ENCODE measurements around the gene FBXL15. TPM values are rescaled to one million over a fixed set of nuclear protein-coding genes. Genes with fewer than 3 reads are reported as not detected.

The FBXL15 gene
- polyA plus RNA-seq, 4 donors: 24.8 to 47.0 (median 34.6) TPM

DNA sequence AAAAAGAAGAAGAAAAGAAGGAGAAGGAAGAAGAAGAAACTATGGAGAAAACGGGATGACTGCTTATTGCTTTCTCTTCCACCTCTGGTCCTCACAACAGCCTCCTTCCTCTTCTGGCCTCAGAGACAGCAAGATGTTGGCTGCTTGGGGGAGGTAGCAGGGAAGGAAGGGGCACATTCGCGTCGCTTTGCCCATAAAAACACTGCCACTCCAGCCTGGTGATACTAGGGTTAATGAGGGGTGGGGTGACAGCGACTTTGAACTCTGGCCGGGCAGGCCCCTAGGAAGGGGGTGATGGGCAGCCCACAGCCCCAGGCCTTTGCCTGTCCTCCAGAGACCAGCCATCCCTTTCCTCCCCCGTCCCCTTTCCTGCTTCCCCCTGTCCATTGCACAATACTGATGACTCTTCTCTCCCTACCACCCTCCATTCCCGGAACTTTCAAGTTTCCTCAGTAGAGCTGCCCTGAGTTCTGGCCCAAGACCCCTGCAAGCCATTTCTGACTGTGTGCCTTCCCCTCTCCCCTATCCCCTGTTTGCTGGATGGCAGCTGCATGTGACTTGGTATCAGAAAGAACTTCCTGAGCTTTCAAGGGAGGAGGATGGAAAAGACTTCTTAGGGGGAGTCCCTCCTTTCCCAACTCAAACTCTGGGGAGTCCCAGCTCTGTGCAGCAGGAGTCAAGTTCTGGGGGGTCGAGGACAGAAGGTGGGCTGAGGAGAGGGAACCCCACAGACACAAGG, 13.9 kb downstream of the FBXL15 start:
- no peaks in the 10 kb centered on the region for H3K27me3 ChIP-seq (ENCODE audit: control insufficient read depth in 3 of 3, insufficient read depth in 3 of 3, low read length in 3 of 3)
- peaks cover 0 to 2% (median 0%) of the 10 kb centered on the region in 3 donors for H3K36me3 ChIP-seq (ENCODE audit: control insufficient read depth in 3 of 3, insufficient read depth in 2 of 3, low read depth in 1 of 3, low read length in 3 of 3)
- 29 to 32% (median 32%) methylated on average over 5 to 9 of the region's 9 CpGs for WGBS, 3 donors
- H3K9me3 ChIP-seq (ENCODE audit: control insufficient read depth in 2 of 2, insufficient read depth in 1 of 2, low read depth in 1 of 2, low read length in 1 of 2): no peaks in the 10 kb centered on the region
- H3K27ac ChIP-seq (ENCODE audit: low read depth in 1 of 3, low read length in 2 of 3): peak overlapping the region in 2 of 3 donors; percentile 3 to 75
- no peak overlapping the region for H3K4me3 ChIP-seq (ENCODE audit: low read depth in 1 of 3, low read length in 3 of 3)
- DNase-seq (peak in 1 of 2 donors; percentile 69), FAIRE-seq (no peak)
- H3K4me1 ChIP-seq (ENCODE audit: control insufficient read depth in 3 of 3, insufficient read depth in 2 of 3, low read depth in 1 of 3, low read length in 2 of 3): peaks cover 0 to 38% (median 0%) of the 10 kb centered on the region in 3 donors

DNA sequence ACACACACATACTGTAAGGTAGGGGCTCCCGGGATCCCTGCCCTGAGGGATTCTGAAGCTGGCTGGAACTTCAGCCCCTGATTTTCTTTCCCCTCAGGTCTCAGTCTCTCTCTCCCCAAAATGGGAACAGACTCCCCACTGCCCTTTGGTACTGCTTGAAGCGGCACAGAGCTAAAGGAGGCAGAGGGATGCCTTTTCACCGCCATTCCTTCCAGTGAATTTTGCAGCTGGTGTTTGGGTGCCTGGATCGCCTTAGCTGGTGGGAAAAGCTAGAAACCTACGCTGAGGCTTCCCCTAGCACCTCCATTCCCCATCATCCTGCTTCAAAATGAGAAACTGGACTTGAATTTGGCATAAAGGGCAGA, 14.5 kb downstream of the FBXL15 start:
- 58 to 77% (median 66%) methylated on average over 5 of the region's 5 CpGs for WGBS, 3 donors
- Histone ChIP-seq H3K4me3 (ENCODE audit: low read depth in 1 of 3, low read length in 3 of 3) (no peak overlapping the region), H3K4me1 (ENCODE audit: control insufficient read depth in 3 of 3, insufficient read depth in 2 of 3, low read depth in 1 of 3, low read length in 2 of 3) (peaks cover 0 to 38% (median 0%) of the 10 kb centered on the region in 3 donors), H3K9me3 (ENCODE audit: control insufficient read depth in 2 of 2, insufficient read depth in 1 of 2, low read depth in 1 of 2, low read length in 1 of 2) (no peaks in the 10 kb centered on the region), H3K36me3 (ENCODE audit: control insufficient read depth in 3 of 3, insufficient read depth in 2 of 3, low read depth in 1 of 3, low read length in 3 of 3) (no peaks in the 10 kb centered on the region), H3K27ac (ENCODE audit: low read depth in 1 of 3, low read length in 2 of 3) (peak overlapping the region in 2 of 3 donors; percentile 3 to 75), H3K27me3 (ENCODE audit: control insufficient read depth in 3 of 3, insufficient read depth in 3 of 3, low read length in 3 of 3) (no peaks in the 10 kb centered on the region)
- FAIRE-seq (no peak), DNase-seq (no peak)

DNA sequence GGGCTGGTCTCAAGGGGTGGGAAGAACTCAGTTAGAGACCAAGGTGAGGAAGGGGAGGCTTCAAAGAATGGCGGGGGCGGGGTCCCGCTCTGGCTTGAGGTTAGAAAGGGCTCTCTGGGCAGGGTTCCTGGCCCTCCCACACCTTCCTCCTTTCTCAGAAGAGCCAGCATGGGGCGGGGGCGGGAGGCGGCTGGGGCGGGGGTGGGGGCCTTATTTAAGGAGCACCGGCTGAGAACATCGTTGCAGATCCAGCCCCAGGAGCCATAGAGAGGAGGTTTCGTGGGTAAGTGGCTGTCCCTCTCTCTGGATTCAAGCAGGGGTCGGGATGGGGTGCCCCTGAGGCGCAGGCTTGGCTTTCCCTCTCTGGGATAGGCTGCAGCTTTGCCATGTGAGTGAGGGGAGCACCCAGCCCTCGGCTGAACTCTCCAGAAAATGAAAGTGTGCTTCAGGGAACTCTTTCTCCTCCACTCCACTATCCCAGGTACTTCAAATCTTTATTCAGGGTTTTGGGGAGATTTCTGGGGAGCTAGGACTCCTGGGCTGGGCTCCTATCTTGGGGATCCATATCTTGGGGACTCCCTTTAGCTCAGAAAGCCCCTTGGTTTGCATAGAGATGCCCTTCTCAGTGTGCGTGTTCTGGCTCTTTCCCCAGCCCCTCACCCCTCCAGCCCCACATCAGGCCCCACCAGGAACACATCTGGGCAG, 15.0 kb downstream of the FBXL15 start:
- Histone ChIP-seq H3K4me1 (ENCODE audit: control insufficient read depth in 3 of 3, insufficient read depth in 2 of 3, low read depth in 1 of 3, low read length in 2 of 3) (peaks cover 0 to 38% (median 0%) of the 10 kb centered on the region in 3 donors), H3K4me3 (ENCODE audit: low read depth in 1 of 3, low read length in 3 of 3) (peak overlapping the region in 2 of 3 donors; percentile 10 to 26), H3K27ac (ENCODE audit: low read depth in 1 of 3, low read length in 2 of 3) (peak overlapping the region in 2 of 3 donors; percentile 3 to 75), H3K9me3 (ENCODE audit: control insufficient read depth in 2 of 2, insufficient read depth in 1 of 2, low read depth in 1 of 2, low read length in 1 of 2) (no peaks in the 10 kb centered on the region), H3K36me3 (ENCODE audit: control insufficient read depth in 3 of 3, insufficient read depth in 2 of 3, low read depth in 1 of 3, low read length in 3 of 3) (no peaks in the 10 kb centered on the region), H3K27me3 (ENCODE audit: control insufficient read depth in 3 of 3, insufficient read depth in 3 of 3, low read length in 3 of 3) (no peaks in the 10 kb centered on the region)
- DNase-seq (peak; percentile 27 to 31), FAIRE-seq (no peak)
- 8 to 11% (median 8%) methylated on average over 11 to 14 of the region's 14 CpGs for WGBS, 3 donors

DNA sequence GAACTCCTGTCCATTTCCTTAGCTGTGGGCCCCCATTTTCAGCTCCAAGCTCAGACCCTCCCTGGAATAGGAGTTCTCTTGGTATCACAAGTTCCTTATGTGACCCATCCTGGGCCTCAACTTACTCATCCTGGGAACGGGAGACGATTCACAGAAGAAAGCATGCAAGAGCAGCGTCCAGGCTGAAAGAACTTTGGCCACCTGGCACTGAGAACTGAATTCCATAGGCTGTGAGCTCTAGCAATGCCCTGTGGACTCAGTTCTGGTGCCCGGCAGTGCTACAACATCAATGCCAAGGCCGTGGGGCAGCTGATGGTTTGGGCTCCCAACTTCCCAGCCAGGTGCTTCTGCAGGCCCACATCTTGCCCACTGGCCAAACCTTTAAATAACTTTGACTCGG, 15.7 kb downstream of the FBXL15 start:
- Histone ChIP-seq H3K4me1 (ENCODE audit: control insufficient read depth in 3 of 3, insufficient read depth in 2 of 3, low read depth in 1 of 3, low read length in 2 of 3) (peaks cover 0 to 38% (median 0%) of the 10 kb centered on the region in 3 donors), H3K4me3 (ENCODE audit: low read depth in 1 of 3, low read length in 3 of 3) (no peak overlapping the region), H3K27me3 (ENCODE audit: control insufficient read depth in 3 of 3, insufficient read depth in 3 of 3, low read length in 3 of 3) (no peaks in the 10 kb centered on the region), H3K27ac (ENCODE audit: low read depth in 1 of 3, low read length in 2 of 3) (no peak overlapping the region), H3K9me3 (ENCODE audit: control insufficient read depth in 2 of 2, insufficient read depth in 1 of 2, low read depth in 1 of 2, low read length in 1 of 2) (no peaks in the 10 kb centered on the region), H3K36me3 (ENCODE audit: control insufficient read depth in 3 of 3, insufficient read depth in 2 of 3, low read depth in 1 of 3, low read length in 3 of 3) (no peaks in the 10 kb centered on the region)
- DNase-seq: peak in 1 of 2 donors; percentile 73
- 15 to 56% (median 32%) methylated on average over 6 of the region's 6 CpGs for WGBS, 3 donors
- no peak for FAIRE-seq

DNA sequence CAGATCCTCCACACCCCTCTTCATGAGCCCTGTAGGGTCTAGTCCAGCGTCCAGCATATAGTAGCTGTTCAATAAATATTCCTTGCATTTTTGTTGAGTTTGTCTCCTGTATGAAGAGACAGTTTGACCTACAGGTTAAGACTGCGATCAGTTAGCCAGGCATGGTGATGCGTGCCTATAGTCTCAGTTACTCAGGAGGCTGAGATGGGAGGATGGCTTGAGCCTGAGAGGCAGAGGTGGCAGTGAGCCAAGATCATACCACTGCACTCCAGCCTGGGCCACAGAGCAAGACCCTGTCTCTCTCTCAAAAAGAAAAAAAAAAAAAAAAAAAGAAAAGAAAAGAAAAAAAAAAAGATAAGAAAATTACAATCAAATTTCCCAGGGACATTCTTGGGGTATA, 16.9 kb downstream of the FBXL15 start:
- H3K36me3 ChIP-seq (ENCODE audit: control insufficient read depth in 3 of 3, insufficient read depth in 2 of 3, low read depth in 1 of 3, low read length in 3 of 3): no peaks in the 10 kb centered on the region
- no peak overlapping the region for H3K27ac ChIP-seq (ENCODE audit: low read depth in 1 of 3, low read length in 2 of 3)
- 95 to 99% (median 98%) methylated on average over 3 of the region's 3 CpGs for WGBS, 3 donors
- FAIRE-seq: no peak
- peaks cover 0 to 32% (median 0%) of the 10 kb centered on the region in 3 donors for H3K4me1 ChIP-seq (ENCODE audit: control insufficient read depth in 3 of 3, insufficient read depth in 2 of 3, low read depth in 1 of 3, low read length in 2 of 3)
- no peaks in the 10 kb centered on the region for H3K27me3 ChIP-seq (ENCODE audit: control insufficient read depth in 3 of 3, insufficient read depth in 3 of 3, low read length in 3 of 3)
- no peak for DNase-seq
- no peak overlapping the region for H3K4me3 ChIP-seq (ENCODE audit: low read depth in 1 of 3, low read length in 3 of 3)
- H3K9me3 ChIP-seq (ENCODE audit: control insufficient read depth in 2 of 2, insufficient read depth in 1 of 2, low read depth in 1 of 2, low read length in 1 of 2): no peaks in the 10 kb centered on the region

DNA sequence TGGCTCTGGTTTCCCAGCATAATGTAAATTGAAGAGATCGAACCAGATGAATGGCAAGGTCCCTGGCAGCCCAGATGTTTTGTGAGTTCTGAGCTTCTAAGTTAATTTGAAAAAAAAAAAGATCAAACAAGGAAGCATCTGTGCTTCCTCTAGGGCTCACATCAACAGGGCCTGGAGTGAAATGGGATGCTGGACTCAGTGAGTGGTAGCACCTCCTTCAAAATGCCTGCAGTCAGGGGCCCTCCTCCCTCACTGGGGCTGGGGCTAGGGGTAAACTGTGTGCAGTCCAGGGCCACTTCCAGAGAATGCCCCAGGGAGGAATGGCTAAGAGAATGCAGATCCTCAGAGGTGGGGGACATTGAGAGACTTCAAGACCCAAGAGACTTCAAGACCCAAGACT, 17.7 kb downstream of the FBXL15 start:
- H3K36me3 ChIP-seq (ENCODE audit: control insufficient read depth in 3 of 3, insufficient read depth in 2 of 3, low read depth in 1 of 3, low read length in 3 of 3): no peaks in the 10 kb centered on the region
- no peaks in the 10 kb centered on the region for H3K27me3 ChIP-seq (ENCODE audit: control insufficient read depth in 3 of 3, insufficient read depth in 3 of 3, low read length in 3 of 3)
- FAIRE-seq: no peak
- DNase-seq: no peak
- peaks cover 0 to 30% (median 0%) of the 10 kb centered on the region in 3 donors for H3K4me1 ChIP-seq (ENCODE audit: control insufficient read depth in 3 of 3, insufficient read depth in 2 of 3, low read depth in 1 of 3, low read length in 2 of 3)
- 70 to 95% (median 93%) methylated on average over 1 of the region's 1 CpG for WGBS, 3 donors
- no peaks in the 10 kb centered on the region for H3K9me3 ChIP-seq (ENCODE audit: control insufficient read depth in 2 of 2, insufficient read depth in 1 of 2, low read depth in 1 of 2, low read length in 1 of 2)
- no peak overlapping the region for H3K27ac ChIP-seq (ENCODE audit: low read depth in 1 of 3, low read length in 2 of 3)
- H3K4me3 ChIP-seq (ENCODE audit: low read depth in 1 of 3, low read length in 3 of 3): no peak overlapping the region

DNA sequence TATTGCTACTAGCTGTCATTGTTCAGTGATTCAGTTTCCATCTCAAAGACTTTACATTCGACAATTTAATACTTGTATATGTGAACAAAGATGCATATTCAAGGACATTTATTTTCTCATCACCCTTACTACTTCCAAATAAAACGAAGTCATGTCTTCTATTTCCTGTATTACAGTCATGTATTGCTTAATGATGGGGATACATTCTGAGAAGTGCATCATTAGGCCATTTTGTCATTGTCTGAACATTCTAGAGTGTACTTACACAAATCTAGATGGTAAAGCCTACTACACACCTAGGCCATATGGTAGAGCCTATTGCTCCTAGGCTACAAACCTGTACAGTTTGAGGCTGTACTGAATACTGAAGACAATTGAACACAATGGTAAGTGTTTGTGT, 24.2 kb downstream of the FBXL15 start:
- DNase-seq: no peak
- no peak overlapping the region for H3K4me3 ChIP-seq (ENCODE audit: low read depth in 1 of 3, low read length in 3 of 3)
- no peaks in the 10 kb centered on the region for H3K36me3 ChIP-seq (ENCODE audit: control insufficient read depth in 3 of 3, insufficient read depth in 2 of 3, low read depth in 1 of 3, low read length in 3 of 3)
- no peak overlapping the region for H3K27ac ChIP-seq (ENCODE audit: low read depth in 1 of 3, low read length in 2 of 3)
- H3K27me3 ChIP-seq (ENCODE audit: control insufficient read depth in 3 of 3, insufficient read depth in 3 of 3, low read length in 3 of 3): no peaks in the 10 kb centered on the region
- no peaks in the 10 kb centered on the region for H3K9me3 ChIP-seq (ENCODE audit: control insufficient read depth in 2 of 2, insufficient read depth in 1 of 2, low read depth in 1 of 2, low read length in 1 of 2)
- peaks cover 0 to 5% (median 2%) of the 10 kb centered on the region in 3 donors for H3K4me1 ChIP-seq (ENCODE audit: control insufficient read depth in 3 of 3, insufficient read depth in 2 of 3, low read depth in 1 of 3, low read length in 2 of 3)
- FAIRE-seq: no peak
- 72 to 78% (median 75%) methylated on average over 2 of the region's 2 CpGs for WGBS, 3 donors

DNA sequence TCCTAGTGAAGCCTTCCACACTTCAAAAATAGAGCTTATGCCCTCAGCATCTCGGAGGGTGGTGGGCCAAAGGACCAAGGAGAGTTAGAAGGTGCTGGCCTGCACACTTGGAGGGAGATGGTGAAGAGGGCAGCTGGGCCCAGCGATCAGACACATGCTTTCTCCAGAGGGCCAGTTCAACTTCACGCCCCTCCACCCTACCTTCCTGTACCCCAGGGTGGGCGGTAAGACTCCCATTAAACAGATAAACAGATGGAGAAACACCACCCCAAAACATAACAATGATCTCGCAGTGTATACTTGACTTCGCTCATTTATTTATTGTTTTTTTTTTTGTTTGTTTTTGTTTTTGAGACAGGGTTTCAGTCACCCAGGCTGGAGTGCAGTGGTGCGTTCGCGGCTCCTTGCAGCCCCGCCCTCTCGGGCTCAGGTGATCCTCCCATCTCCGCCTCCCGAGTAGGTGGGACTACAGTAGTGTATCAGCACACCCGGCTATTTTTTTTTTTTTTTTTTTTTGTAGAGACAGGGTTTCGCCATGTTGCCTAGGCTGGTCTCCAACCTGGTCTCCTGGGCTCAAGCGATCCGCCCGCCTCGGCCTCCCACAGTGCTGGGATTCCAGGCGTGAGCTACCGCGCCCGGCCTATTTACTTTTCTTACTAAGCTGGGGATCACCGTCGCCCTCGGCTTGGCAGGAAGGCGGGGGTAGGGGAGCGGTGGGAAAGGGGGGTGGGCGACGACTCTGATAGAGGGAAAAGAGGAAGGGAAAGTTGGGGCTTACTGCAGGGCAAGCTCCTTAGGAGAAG, 28.9 kb downstream of the FBXL15 start:
- Histone ChIP-seq H3K4me3 (ENCODE audit: low read depth in 1 of 3, low read length in 3 of 3) (peak overlapping the region; percentile 68 to 98 (median 86)), H3K9me3 (ENCODE audit: control insufficient read depth in 2 of 2, insufficient read depth in 1 of 2, low read depth in 1 of 2, low read length in 1 of 2) (no peaks in the 10 kb centered on the region), H3K27me3 (ENCODE audit: control insufficient read depth in 3 of 3, insufficient read depth in 3 of 3, low read length in 3 of 3) (no peaks in the 10 kb centered on the region), H3K27ac (ENCODE audit: low read depth in 1 of 3, low read length in 2 of 3) (peak overlapping the region; percentile 88 to 98 (median 94)), H3K36me3 (ENCODE audit: control insufficient read depth in 3 of 3, insufficient read depth in 2 of 3, low read depth in 1 of 3, low read length in 3 of 3) (peaks cover 0 to 29% (median 0%) of the 10 kb centered on the region in 3 donors), H3K4me1 (ENCODE audit: control insufficient read depth in 3 of 3, insufficient read depth in 2 of 3, low read depth in 1 of 3, low read length in 2 of 3) (peaks cover 0 to 29% (median 2%) of the 10 kb centered on the region in 3 donors)
- DNase-seq: peak; percentile 91
- WGBS, 3 donors: 5 to 8% (median 7%) methylated on average over 30 of the region's 30 CpGs
- no peak for FAIRE-seq

All from small intestine (tissue), 7 donors.